Inferior parietal cortex (tissue), 1 donor: Measurements from ENCODE around the gene HPSE2.

Source experiments
- DNase-seq: peaks from one replicate; pipeline ENCODE4 v3.0.0-alpha.2; 2016; ENCODE audit errors: extremely low spot score

Gene HPSE2

DNA sequence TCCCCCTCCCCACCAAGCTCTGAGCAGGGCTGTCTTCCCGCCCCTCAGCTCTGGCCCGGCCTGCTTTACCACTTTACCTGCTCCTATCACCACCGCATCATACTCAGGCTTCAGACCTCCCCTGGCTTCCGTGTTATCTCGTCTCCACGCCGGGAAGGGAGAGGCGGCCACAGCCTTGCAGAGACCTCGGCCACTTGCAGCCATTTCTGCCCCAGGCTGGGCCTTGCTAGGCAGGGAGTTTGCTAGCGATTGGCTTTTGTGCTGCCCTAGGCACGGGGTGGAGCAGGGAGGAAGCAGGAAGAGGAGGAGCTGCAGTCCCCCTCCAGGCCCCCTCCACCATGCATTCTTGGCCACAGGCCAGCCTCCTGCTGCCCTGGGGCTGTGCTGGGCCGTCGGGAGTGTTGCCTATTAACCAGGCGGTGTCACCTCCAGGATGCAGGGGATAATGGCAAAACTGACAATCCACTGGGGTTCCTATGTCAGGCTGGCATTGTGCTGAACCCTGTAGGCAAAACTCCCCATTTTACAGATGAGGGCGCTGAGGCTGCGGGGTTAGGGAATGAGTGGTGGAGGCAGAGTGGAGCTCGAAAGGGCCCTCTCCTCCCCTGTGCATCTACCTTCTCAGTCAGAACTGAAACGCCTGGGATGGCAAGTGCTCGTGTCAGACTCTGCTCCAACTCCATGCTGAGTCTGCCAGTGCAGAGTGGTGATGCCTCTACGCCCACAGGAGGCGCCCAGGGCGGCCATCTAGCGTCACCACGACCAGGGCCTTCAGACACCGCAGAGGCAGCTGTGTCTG lies 820.5 kb downstream of the HPSE2 start, which contains the start of gene PYROXD2:
PYROXD2 (minus strand) TSS at position 251 of the 799 bp plus-strand sequence; CDS start at position 204, 47 bp downstream.
- peak; percentile 58 for DNase-seq

DNA sequence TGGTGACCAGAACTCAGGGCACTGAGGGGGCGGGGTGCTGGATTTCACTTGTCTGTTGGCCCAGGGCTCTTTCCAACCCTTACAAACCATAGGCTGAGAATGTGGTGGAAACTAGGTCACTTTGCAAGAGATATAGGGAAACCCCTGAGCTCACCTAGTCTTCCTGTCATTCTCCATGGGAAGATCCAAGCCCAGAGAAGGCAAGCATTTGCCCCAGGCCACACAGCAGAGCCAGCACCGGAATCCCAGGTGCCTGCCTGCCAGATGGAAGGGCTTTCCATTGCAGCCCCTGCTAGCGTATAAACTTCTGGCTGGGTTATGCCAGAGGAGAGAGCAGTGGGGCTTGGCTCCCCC lies 821.1 kb downstream of the HPSE2 start:
- no peak for DNase-seq

DNA sequence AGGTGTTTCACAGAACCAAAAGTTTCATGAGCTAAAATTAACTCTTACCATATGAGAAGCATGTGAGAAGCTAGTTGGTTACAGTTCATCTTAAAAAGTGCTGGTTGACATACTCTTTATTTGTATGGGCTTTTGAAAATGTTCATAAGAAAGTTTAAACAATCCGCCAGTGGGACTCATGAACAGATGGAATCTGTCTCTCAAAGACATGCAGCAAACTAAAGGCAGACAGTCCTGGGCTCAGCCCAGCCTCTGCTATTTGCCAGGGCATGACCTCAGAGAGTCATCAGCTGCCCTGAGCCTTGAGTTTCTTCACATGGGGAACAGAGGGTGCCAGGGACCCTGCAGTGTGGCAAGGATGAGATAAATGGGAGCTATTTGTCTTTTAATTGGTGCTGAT lies 823.9 kb downstream of the HPSE2 start:
- DNase-seq: no peak

DNA sequence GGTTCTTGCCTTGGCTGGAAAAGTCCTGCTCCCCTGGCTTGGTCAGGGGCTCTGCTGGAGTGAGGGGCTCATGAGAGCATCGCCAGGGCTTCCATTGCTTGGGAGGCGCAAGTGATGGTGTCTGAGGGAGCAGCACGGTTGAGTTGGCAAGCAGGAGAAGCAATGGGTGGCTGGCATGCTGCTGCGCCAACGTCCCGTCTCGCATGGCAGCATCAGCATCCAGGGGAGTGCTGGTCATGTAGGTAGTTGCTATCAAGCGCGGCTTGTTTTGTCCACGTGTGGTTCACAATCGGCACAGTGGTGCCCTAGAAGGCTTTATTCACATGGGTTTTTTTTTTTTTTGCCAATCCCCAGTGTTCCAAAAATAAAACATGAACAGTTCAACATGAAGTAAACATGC lies 824.5 kb downstream of the HPSE2 start:
- no peak for DNase-seq

DNA sequence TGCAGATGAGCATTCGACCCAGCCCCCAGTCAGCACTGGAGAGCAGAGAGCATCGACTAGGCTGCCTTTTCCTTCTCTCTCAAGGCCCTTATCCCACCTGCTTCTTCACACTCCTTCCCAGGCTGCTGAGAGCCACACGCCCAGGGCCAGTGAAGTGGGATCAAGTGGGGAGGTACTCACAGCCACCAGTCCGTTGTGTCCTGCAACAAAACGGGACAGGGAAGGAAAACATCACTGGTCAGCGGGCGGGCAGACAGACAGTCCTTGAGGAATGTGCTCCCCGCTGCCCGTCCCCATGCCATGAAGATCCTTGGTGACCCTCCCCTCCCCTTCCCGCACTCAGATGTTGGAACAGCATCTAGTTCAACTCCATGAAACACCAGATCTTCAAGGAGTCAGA lies 824.9 kb downstream of the HPSE2 start:
- no peak for DNase-seq

DNA sequence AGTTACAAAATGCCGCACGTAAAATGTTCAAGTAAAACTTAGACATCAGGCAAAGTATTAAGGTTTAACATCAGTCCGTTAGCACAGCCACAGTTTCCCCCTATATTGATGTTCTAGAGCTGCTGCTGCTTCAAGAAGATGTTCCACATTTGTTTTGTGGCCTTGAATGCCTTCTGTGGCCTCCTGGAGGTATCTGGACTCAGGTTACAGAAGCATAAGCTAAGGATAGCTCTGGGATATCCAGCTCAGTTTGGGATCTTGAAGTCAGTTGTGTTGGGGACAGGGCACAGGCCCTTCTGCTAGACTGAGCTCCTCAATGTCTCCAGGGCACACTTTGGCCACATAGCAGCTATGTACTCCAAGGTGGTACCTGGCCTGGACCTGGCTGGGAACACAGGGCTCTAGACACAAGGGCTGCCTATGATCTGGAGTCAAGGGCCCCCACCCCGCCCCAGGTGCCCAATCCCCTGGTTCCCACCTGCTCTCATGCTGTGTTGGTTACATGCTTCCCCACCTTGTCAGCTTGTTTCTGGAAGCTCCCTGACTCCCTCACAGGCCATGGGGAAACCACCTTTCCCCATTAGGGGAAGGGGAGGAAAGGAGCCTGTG lies 825.4 kb downstream of the HPSE2 start:
- DNase-seq: no peak

DNA sequence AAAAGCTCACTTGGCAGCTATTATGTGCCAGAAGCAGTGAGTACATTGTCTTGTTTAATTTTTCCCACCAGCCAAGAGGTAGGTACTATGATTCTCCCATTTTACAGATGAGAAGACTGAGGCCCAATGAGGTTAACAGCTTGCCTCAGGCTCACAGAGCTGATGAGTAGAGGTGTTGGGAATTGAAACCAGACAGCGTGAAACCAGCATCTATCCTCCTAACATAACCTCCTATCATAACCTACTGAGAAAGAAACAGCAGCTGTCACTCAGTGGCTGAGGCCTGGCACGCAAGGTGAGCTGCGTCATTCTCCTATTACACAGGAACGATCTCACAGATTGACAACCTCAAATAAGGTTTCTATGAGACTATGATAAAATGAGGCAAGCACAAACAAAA lies 826.9 kb downstream of the HPSE2 start:
- no peak for DNase-seq

DNA sequence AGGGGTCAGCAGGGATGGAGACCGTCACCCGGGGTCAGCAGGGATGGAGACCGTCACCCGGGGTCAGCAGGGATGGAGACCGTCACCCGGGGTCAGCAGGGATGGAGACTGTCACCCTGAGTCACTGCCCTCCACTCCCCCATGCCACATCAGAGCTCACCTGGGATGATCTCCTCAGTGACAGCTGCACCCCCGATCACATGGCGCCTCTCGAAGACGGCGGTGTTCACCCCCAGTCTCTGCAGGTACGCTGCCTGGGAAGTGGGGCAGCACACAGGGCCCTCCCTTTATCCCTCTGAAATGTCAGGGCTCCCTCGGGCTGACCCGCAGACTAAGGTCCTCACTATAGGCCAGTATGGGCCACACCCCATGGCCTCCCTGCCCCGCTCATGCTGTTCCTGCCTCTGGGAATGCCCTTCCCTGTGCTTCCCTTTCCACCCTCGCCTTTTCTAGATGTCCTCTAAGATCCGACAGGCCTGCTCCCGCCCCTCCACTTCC lies 827.9 kb downstream of the HPSE2 start:
- DNase-seq: no peak
